GM12872 (cell line): ENCODE results near the gene NECTIN1.

Experiments
- TF ChIP-seq, protein P1 (sequence below): IDR thresholded peaks from 3 replicates; pipeline ENCODE4 v1.5.1; 2011; ENCODE audit warnings: low read depth, mild to moderate bottlenecking, low read length, moderate library complexity; ENCODE audit not compliant: insufficient read depth

NECTIN1 gene

DNA sequence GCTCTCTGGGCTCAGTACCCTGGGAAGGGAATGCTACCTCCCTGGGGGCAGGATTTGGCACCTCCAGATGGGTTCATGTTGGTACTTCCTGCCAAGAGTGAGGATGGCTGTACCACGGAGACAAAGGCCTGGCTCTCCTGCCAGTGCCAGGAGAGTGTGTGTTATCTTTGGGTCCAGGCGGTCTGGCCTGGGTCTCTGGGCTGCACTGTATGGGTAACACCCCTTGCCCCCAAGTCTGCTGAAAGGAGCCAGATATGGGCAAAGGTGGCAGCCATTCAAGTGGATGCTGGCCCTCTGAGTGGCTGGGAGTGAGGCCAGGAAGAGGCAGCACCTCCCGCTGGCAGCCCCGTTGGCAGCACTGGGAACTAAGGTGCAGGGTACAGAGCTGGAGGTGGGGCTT, 91.5 kb downstream of the NECTIN1 start:
- TF ChIP-seq, protein P1, sequence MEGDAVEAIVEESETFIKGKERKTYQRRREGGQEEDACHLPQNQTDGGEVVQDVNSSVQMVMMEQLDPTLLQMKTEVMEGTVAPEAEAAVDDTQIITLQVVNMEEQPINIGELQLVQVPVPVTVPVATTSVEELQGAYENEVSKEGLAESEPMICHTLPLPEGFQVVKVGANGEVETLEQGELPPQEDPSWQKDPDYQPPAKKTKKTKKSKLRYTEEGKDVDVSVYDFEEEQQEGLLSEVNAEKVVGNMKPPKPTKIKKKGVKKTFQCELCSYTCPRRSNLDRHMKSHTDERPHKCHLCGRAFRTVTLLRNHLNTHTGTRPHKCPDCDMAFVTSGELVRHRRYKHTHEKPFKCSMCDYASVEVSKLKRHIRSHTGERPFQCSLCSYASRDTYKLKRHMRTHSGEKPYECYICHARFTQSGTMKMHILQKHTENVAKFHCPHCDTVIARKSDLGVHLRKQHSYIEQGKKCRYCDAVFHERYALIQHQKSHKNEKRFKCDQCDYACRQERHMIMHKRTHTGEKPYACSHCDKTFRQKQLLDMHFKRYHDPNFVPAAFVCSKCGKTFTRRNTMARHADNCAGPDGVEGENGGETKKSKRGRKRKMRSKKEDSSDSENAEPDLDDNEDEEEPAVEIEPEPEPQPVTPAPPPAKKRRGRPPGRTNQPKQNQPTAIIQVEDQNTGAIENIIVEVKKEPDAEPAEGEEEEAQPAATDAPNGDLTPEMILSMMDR: no peak

DNA sequence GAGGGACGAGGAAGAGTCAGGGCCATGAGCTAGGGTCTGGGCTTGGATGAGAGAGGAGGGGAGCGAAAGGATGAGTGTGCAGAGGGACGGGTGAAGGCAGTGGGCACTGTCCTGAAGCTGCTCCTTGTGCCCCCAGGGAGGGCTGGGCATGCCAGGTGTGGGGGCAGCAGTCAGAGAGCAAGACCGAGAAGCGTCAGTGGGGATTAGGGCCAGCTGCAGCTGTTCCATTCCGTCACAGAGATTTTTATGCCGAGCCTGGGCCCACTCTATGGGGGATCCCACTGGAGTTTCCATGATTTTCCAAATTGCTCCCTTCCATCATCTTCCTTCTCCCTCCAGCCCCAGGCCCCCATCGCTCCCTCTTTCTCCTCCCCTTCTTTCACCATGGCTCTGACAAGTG, 93.2 kb downstream of the NECTIN1 start:
- TF ChIP-seq, protein P1: no peak

DNA sequence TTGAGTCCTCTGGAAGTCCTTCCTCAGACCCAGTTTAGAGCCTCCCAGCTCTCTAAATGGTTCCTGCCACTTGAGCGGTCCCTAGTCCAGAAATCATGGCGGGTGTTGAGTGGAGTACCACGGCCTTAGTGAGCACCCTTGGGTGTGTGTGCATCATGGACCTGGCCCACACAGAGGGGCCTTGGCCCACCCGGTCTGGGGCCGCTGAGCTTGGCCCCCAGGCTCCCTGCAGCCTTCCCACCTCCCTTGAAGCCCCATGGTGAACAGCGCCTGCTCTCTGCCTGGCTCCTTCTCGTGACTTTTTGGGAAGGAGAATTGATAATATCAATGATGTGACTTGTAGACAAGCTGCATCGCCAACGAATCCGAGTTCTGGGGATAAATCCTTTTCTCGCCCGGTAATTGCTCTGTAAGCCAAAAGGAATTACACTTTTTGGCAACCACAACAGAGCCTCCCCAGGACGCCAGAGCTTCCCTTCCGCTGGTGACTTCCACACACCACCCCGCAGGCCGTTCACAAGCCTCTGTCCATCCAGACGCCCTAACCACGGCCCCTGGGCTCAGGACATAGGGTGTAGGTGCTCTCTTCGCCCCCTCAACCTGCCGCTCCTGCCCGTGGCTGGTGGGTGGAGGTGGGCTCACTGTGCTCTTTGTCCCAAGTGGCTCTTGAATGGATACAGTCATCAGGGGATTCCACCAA, 93.8 kb downstream of the NECTIN1 start:
- TF ChIP-seq, protein P1: no peak

DNA sequence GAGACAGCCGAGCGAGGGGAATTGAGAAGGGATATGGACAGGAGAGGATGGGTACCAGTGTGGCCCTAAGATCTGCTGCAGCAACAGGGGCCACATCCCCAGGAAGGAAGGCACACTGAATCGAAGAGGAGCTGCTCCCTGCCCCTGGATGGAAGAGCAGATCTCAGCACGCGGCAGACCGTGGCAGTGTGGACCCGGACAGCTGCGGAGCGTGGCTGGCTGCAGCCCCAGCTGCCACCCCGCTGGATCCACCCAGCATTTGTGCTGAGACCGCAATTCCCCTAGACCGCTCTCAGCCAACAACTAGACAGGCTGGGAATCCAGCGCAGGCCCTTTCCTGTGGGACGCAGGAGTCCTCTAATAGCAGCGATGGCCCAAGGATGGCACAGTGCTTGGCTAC, 94.7 kb downstream of the NECTIN1 start:
- TF ChIP-seq, protein P1: no peak

DNA sequence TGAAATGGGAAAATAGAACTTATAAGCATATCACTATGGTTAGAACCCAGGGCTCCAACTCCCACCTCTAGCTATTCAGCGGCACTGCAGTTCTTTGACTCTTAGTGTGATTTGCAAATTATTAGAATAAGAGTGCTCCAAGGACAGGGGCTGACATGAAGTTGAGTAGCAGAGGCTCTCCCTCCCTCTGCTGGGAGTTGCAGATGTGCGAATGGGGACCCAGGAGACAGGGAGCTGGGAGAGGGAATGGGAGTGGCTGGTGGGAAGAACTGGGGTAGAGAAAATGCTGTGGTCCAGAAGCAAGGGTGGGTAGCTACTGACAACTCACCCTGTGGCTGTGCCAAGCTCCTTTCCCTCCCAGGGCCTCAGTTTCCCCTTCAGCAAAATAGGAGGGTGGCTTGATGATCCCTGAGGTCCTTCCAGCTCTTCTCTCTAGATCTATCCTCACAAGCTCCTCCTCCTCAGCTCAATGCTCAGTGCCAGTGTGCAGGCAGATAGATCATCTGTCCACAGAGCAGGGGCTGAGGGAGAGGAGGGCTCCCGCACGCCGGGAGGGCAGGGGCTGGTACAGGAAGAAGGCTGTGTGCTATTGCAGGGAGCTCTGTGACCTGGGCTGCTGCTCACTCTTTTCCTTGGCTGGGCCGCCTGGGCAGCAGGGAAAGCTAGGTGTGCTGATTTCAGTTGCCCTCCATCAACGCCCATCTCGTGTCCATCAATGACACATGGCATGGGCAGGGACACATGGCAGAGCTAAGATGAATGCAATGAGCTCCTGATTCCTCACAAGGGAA, 99.0 kb downstream of the NECTIN1 start:
- TF ChIP-seq, protein P1: no peak

DNA sequence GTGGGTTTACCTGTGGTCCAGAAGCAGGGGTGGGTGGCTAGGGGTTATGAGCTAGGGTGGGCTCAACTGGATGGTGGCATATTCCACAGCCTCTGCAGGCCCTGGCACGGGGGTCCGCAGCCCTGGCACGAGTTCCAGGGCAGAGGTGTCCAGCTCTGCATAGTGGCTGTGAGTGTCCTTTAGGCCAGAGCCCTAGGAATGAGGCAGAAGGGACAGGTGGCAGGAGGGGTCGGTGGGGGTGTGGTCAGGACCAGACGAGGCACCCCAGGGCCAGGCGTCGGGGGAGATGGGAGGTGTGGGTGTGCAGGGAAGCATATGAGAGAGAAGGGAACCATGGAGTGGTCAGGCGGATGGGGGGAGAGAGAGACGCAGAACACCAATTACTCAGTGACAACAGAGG, 99.9 kb downstream of the NECTIN1 start:
- TF ChIP-seq, protein P1: no peak

DNA sequence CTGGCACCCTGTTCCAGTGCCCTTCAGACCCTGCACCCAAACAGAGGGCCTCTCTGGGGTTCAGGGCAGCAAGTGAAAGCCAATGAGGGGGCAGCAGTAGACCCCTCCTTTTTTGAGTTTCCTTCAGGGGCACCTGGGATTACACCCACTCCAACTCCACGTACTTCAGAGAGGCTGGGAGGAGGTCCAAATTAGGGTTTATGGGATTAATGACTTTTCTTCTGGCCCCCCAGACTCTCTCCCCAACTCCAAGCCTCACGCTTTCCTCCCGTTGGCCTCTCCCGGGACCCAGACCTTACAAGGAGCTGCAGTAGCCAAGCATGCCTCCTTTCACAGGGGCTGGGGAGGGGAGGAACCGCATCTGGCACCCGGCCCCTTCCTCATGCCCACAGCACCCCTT, 101.7 kb downstream of the NECTIN1 start:
- TF ChIP-seq, protein P1: no peak
